ENCODE measurements around the gene LPCAT1.

DNA sequence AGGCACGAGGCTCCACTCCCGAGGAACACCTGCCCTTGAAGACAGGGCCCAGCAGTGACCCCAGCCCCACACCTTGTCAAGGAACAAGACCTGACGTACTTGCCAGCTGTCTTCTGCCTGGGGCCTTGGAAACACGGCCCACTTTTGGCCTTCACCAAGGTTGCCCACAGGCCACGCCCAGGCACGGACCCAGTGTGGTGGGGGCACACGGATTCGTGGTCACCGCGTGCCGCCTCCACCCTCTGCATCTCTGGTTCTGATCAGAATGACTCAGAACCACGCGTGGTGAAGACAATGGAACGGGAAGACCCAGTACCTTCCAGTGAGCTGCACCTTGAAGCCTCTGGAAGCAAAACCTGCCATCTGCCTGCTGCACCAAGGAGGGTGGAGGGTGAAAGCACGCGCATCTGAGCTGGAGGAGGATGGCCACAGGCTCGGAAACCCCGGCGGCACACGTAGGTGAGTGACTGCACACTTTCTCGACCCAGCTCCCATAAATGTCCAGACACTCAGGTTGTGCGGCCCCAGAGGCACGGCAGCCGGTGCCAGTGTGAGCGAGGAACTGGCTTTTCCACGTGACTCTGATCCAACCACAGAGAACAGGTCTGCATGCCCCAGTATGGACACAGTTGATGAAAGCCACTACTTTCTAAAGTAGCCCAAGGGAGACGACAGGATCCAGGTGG, 36.5 kb downstream of the LPCAT1 start:
- TF ChIP-seq, protein P1, sequence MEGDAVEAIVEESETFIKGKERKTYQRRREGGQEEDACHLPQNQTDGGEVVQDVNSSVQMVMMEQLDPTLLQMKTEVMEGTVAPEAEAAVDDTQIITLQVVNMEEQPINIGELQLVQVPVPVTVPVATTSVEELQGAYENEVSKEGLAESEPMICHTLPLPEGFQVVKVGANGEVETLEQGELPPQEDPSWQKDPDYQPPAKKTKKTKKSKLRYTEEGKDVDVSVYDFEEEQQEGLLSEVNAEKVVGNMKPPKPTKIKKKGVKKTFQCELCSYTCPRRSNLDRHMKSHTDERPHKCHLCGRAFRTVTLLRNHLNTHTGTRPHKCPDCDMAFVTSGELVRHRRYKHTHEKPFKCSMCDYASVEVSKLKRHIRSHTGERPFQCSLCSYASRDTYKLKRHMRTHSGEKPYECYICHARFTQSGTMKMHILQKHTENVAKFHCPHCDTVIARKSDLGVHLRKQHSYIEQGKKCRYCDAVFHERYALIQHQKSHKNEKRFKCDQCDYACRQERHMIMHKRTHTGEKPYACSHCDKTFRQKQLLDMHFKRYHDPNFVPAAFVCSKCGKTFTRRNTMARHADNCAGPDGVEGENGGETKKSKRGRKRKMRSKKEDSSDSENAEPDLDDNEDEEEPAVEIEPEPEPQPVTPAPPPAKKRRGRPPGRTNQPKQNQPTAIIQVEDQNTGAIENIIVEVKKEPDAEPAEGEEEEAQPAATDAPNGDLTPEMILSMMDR (IDR thresholded peaks at IDR 0.05 in 2 of 3, conservative IDR thresholded peaks at IDR 0.05 in 1 of 3; ENCODE audit: control insufficient read depth in 2 of 3, extremely low read depth in 1 of 3, insufficient read depth in 1 of 3, low read depth in 3 of 3, low read length in 3 of 3): no peak
- no peak for TF ChIP-seq EP300 (IDR thresholded peaks at IDR 0.05; ENCODE audit: borderline replicate concordance in 1 of 2, control insufficient read depth in 1 of 2, low read depth in 2 of 2, low read length in 2 of 2)
- no peak for TF ChIP-seq KDM1A (IDR thresholded peaks at IDR 0.05; ENCODE audit: borderline replicate concordance)
- TF ChIP-seq SMC3 (IDR thresholded peaks at IDR 0.05; ENCODE audit: borderline replicate concordance, low read length): no peak
- no peak for TF ChIP-seq MYC (IDR thresholded peaks at IDR 0.05; ENCODE audit: insufficient read depth, insufficient read length, insufficient replicate concordance, low read length, severe bottlenecking)
- no peak for TF ChIP-seq BCL11A (IDR thresholded peaks at IDR 0.05; ENCODE audit: low read depth, low read length)
- TF ChIP-seq EZH2 (IDR thresholded peaks at IDR 0.05; ENCODE audit: borderline replicate concordance, control insufficient read depth, low read depth, low read length): no peak
- TF ChIP-seq RAD21 (IDR thresholded peaks at IDR 0.05; ENCODE audit: insufficient read depth, low read depth, low read length): no peak
- TF ChIP-seq PBX3 (IDR thresholded peaks at IDR 0.05; ENCODE audit: insufficient replicate concordance, low read depth, low read length): no peak
- TF ChIP-seq JUND (IDR thresholded peaks at IDR 0.05; ENCODE audit: low read depth, low read length): no peak
- no peak; the same call in 1 of the 2 replicates for TF ChIP-seq POLR2AphosphoS5 (IDR thresholded peaks at IDR 0.05; ENCODE audit: low read length)
- TF ChIP-seq TAF1 (IDR thresholded peaks at IDR 0.05; ENCODE audit: borderline replicate concordance, low read depth, low read length): no peak
- no peak for TF ChIP-seq SUPT20H (IDR thresholded peaks at IDR 0.05; ENCODE audit: borderline replicate concordance, control insufficient read depth, low read depth, low read length)
- TF ChIP-seq FOXK2 (IDR thresholded peaks at IDR 0.05): no peak
